Measurements from ENCODE around the gene NCOA6.

GRCh38 chr20:34824026-34824425, 1.4 kb downstream of the NCOA6 start:
- TF ChIP-seq CTCF (IDR thresholded peaks at IDR 0.05; ENCODE audit: low read length) (no peak), EZH2 (IDR thresholded peaks at IDR 0.05; ENCODE audit: borderline replicate concordance, low read length) (no peak)
